ENCODE data around the gene IGDCC3.
A peak's percentile ranks its signal among the peaks of the same experiment; 100 is the strongest.
"Not testable (repeated sequence)": the region's sequence is repeated elsewhere in the genome, so short reads cannot be mapped to it uniquely, and the experiment has no call there.

Gene IGDCC3

DNA sequence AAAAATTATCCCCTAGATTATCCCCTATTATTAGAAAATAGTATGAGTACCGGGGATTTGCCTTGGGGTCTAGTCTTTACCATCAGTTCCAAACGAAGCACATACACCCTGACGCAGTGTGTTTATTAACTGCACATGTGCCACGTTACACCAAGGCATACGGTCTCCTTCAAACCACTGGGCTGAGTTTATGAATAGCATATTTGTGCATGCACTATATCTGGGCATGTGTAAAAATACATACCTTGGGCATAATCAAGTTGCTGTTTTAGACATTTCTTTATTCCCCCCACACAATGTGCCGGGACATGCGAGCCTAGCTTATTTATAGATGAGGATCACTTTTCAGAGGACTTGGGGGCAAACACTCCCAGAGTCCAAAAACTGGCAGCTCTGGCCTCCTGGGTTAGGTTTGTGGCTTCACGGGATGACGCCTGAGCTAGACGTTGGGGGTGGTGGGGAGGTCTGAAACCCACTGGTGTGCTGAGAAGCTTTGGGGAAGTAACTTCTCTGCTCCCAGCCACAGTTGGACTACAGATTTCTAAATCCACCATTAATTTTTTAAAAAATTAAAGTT lies 28.7 kb upstream of the IGDCC3 start:
- no peak for DNase-seq (ENCODE audit: low read depth in 2 of 2)

DNA sequence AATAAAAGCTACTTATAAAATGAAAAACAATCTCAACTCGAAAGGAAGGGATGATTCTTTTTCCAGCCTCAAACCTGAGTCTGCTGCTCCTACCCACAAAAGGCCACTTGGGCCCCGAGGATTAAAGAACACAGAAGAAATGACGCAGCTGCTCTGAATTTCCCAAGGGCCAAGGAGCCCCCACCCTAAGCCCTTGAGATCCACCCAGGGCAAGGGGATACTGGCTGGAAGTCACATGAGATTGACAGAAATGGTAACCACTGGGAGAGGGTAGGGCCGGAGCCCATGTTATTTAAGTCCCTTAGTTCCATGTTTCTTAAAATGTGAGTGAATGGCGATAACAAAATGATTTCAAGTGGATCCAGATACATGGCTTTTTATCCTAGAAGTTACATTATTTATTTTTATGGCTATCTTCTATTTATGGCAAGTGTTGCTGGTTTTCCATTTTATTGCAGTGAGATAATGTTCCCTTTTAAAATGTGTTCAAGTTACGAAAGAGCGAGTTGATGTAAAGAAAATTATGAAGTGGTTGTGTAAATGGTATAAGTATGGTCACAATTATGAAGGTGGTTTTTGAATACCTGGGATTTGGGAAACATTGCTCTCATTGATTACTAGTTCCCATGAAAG lies 28.1 kb upstream of the IGDCC3 start:
- DNase-seq (ENCODE audit: low read depth in 2 of 2) = no peak

DNA sequence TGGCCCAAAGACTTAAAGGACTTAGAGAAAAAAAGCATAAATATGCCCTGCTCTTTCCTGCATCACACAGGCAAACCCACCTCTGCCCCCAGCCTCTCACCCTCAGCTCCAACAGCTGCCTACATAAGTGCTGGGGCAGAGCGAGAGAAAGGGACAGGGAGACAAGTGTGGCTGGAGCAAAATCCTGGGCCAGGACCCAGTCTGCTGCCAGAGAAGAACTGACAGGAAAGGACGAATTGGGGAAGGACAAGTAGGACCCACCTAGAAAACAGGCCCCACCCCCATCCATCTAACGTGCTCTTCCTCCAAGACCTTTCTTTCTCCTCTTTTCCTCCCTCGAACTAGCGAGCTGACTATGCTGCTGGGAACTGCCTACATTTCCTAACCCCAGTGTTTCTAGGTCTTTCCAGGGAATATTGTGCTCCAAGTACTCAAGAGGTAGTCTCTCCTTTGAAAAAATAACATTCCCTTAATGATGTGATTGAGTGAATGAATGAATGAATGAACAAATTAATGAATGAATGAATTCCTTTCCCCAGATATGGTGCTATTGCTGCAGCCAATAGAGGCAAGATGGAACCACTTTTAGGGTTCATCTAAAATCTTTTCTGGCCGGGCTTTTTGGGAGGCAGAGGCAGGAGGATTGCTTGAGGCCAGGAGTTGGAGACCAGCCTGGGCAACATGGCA lies 26.5 kb upstream of the IGDCC3 start:
- no peak for DNase-seq (ENCODE audit: low read depth in 2 of 2)

DNA sequence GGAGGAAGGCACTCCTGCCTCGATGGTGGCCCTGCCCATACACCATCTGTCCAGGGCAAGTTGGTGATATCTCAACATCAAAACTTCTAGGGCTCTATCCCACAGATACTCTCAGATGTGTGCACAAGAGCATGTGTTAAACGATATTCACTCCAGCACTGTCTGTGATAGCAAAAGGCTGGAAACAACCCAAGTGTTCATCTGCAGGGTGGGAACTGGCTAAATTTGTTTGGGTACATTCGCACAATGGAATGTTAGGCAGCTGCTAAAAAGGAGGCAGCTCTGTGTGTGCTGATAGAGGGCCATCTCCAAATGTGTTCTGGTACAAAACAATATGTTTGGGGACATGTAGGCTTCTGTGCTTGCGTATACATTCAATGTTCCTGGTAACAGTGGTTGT lies 25.2 kb upstream of the IGDCC3 start:
- DNase-seq (ENCODE audit: low read depth in 2 of 2) = no peak

DNA sequence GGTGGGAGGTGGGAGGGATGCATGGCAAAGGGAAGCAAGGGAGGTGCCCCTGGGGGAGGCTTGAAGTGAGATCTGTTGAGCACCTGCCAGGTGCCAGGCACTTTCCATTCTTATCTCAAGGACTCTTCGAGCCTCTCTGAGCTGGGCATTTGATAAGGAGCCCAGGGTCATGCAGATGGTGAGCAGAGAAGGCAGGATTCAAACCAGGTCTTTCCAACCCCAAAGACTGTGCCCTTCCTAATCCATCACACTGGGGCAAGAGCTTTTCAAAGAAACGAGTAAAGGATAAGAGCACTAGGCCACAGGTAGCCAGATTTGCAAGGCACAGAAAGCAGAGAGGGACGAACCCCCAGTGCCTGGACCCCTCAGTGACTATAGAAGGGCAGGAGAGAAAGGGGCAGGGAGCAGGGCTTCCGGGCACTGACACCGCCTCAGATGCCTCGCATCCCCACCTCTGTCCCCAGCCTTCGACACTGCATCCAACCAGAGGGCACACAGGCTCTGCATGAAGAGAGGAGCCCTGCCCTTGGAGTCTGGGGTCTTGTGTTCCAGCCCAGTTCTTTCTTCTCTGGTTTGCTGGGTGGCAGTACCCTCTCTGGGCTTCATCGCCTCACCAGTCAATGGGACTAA lies 23.9 kb upstream of the IGDCC3 start:
- no peak for DNase-seq (ENCODE audit: low read depth in 2 of 2)

DNA sequence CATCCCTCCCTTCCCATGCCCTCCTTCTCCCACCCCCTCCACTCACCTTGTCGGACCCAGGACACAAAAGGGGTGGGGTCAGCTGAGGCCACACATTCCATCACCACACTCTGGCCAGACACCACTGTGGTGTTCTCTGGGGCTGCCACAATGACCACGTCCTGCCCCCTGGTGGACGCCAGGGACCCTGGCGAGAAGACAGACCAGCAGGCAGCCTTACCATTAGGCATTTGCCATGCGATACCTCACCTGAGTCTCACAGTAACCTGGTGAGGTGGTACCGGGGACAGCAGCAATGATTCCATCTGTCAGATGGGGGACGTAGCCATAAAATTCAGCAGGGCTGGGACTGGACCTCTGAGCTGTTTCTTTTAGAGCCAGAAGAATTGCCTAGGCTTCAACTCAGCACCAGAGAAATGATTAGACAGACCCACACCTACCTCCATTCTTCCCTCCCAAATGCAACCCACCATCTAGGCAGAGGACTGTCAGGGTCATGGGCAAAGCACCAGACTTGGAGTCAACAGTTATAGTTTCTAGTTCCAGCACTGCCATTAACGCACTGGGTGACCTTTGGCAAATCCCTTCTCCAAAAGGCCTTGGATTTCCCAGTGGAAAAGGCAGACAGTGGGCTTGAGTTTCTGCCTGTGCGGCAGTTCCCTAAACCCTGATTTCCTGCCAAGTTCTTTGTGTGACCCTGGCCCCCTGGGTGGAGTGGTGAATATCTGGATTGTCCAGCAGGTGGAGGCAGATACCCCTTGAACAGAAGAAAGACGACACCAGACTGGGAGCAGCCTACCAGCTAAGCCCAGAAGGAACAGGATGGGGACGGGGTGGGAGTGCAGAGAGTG lies 23.2 kb upstream of the IGDCC3 start:
- peak in 1 of 2 experiments; percentile 44 for DNase-seq (ENCODE audit: low read depth in 2 of 2)

DNA sequence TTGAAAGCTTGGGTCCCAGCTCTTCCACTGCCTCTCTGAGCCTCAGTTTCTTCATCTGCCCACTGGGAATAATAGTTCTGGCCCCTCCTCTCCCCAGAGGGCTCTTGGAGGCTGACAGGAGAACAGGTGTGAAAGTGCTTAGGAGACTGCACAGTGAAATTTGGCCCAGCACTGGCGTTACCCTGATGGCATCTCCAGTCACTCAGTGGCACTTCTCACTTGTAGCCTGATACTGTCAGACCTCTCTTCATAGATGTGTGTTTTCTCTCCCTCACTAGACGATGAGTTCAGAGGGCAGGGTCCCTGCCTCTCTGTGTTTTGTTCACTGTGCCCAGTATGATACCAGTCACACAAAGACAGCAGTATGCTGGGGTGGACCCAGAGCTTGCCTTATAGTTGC lies 22.2 kb upstream of the IGDCC3 start:
- DNase-seq (ENCODE audit: low read depth in 2 of 2) = no peak

DNA sequence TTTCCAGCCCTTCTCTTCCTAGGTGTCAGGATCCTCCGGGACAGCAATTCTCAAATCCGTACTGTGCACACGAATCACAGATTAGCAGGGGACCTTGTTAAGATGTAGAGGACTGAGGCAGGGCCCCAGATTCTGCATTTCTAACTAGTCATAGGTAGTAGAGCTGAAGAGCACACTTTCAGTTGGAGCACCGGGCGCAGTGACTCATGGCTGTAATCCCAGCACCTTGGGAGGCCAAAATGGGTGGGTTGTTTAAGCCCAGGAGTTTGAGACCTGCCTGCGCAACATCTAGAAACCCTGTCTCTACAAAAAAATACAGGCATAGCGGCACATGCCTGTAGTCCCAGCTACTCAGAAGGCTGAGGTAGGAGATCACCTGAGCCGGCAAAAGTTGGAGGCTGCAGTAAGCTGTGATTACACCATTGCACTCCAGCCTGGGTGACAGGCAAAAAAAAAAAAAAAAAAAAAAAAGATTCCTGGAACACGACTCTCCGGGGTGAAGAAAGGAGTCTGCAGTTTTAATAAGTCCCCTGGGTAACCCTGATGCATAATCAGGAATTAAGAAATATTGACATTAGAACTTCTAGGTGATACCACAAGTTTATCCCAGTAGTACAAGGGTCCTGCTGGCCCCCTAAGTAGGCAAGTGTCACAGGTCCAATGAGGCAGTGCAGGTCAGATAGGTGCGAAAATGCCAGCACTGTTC lies 21.4 kb upstream of the IGDCC3 start:
- no peak for DNase-seq (ENCODE audit: low read depth in 2 of 2)

DNA sequence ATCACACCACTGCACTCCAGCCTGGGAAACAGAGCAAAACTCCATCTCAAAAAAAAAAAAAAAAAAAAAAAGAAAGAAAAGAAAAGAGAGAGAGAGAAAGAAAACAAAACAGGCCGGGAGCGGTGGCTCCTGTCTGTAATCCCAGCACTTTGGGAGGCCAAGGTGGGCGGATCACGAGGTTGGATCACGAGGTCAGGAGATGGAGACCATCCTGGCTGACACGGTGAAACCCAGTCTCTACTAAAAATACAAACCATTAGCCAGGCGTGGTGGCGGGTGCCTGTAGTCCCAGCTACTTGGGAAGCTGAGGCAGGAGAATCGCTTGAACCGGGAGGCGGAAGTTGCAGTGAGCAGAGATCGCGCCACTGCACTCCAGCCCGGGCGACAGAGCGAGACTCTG lies 20.7 kb upstream of the IGDCC3 start:
- not testable (repeated sequence) for DNase-seq (ENCODE audit: low read depth in 2 of 2)

DNA sequence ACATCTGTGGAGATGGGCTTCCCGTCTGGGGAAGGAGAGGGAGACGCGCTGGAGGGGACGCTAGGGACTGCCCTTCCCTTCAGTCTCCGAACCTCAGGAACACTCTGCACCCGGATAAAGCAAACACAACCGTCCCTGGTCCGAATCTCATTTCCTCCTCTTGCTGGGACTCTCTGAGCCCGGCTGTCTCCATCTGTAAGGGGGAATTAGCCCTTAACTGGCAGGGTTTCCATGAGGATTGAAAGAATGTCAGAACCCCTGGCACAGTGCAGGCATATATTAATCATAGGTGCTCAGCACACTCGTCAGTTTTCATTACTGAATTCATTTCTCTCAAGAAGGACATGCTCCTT lies 19.1 kb upstream of the IGDCC3 start:
- no peak for DNase-seq (ENCODE audit: low read depth in 2 of 2)

DNA sequence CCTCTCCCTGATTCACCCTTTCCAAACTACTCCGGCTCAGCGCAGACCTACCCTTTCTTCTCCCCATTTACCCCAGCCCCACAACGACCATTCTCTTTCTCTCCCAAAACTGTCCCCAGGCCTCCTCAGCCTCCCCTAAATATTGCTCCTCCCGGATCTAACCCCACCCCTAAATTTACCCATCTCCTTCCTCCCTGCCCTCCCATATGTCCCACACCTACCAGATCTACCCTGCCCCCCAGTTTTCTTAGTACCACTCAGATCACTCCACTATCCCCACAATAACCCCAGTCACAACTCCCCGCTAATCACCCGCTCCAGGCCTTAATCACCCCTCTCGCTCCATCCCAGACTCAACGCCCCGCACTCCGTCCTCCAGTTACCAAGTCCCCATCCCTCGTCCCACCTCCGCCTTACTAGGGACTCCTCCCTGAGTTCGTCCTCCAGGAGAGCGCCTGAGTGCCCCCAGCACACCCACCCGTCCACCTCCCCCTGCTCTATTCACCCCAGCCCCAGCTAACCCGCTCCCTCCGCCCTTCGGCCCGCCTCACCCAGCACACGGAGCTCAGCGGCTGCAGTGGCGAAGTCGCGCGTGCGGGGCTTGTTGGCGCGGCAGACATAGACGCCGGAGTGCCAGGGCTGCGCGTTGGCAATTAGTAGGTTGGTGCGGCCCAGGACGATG lies 18.6 kb upstream of the IGDCC3 start:
- no peak for DNase-seq (ENCODE audit: low read depth in 2 of 2)

DNA sequence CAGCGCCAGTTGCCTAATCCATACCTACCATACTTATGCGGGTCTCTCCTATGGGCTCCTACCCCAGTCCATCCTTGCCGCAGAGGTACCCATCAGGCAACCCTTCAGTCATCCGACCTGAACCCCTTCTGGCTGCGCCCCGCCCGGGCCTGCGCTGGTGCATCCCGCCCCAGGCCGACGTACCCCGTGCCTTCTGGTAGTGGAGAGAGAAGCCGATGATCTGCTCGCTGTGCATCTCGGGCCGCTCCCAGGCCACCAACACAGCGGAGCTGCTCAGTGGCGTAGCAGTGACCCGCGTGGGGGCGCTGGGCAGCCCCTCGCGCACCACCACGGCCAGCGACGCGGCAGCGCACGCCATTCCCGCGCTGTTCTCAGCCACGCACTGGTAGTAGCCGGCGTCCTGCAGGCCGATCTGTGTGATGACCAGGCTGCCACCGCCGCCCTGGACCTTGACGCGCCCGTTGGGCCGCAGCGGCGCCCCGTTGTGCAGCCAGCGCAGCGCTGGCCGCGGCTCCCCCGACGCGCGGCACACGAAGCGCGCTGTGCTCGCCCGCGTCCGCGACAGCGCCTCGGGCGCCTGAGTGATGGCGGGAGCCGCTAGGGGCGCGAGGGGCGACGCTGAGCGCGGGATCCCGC lies 17.9 kb upstream of the IGDCC3 start:
- DNase-seq (ENCODE audit: low read depth in 2 of 2) = no peak

DNA sequence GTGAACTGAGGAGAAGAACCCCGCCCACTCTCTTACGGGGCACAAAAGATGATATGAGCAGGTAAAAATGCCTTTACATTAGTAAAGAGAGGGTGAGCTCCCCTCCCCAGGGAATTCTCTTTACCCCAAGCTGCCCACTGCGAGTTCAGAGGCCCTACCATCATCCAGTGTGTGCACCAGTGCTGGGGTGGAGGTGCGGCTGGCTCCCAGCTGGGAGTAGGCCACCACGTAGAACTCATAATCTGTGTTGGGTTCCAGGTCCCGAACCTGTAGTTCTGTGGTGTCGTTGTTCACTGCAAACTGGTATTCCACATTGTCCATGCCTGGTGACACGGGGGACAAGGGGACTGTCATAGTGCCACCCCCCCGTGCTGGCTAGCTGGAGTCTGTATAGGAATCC lies 17.1 kb upstream of the IGDCC3 start:
- DNase-seq (ENCODE audit: low read depth in 2 of 2) = no peak

DNA sequence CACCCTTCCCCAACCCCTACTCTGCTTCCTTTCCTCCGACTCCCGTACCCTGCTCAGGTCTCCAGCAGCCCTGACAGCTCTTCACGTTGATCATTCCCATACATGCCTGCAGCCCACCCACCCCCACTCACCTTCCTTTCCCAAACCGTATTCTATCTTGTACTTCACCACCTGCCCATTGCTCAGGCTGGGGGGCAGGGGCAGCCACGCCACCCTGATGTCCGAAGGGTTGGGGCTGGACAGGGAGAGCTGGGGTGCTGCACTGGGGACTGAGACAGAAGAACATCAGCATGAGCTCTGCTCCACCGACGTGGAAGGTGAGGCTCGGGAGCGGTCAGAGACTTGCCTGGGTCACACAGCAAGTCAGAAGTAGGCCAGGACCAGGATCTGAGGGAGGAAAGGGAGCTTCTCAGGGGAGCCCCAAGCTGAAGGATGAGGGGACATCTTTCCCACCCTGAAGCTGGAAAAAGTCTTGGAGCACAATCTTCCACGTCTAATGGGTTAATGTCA lies 16.5 kb upstream of the IGDCC3 start:
- no peak for DNase-seq (ENCODE audit: low read depth in 2 of 2)

DNA sequence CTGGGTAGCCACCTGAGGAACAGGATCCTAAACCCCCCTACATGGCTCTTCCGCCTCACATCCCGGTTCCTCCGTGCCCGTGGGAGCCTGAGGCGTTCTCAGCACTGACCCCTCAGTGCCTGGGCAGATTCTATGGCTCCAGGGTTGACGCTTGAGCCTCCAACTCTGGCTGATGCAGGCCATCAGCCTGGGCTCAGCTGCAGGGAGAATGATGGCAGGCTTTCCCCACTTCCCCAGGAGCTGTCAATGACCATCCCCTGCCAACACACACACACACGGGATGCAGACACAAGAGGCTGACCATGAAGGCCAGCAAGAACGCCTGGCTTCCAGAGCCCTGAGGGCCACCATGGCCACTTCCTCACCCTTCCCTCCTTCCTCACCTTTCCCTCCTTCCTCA lies 15.8 kb upstream of the IGDCC3 start:
- DNase-seq (ENCODE audit: low read depth in 2 of 2) = no peak

DNA sequence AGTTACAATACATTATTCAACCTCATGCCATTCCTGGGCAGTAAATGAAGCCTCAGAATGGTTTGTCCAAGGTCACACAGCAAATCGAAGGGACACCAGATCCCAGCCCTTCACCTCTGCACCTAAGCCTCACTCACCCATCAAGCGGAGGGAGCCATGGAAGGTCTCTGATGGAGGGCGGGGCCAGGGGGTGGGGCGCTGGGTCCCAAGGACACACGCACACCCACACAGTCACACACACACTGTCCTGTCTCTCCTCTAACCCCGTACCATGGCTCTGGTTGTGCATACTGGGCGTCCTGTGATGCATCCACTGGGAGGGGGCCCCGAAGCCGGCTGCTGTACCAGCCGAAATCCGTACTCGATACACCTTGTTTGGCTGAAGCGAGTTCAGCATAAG lies 15.3 kb upstream of the IGDCC3 start:
- no peak for DNase-seq (ENCODE audit: low read depth in 2 of 2)

DNA sequence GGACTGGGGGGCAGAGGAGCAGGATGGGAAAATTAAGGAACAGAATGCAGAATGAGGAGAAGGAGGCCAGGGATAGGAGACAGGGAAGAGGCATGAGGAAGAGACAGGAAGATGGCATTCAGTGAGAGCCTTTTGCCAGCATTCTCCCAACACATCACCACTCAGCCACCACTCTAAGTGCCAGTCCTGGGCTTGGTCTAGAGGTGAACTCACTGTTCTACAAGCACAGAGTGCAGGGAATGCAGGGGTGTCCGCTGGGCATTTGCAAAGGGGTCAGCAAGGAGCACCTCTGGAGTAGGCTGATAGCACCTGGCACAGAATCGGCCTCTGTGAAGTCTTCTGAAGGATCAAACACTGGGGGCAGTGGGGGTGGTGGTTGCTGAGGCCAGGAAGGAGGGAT lies 14.6 kb upstream of the IGDCC3 start:
- DNase-seq (ENCODE audit: low read depth in 2 of 2) = no peak

DNA sequence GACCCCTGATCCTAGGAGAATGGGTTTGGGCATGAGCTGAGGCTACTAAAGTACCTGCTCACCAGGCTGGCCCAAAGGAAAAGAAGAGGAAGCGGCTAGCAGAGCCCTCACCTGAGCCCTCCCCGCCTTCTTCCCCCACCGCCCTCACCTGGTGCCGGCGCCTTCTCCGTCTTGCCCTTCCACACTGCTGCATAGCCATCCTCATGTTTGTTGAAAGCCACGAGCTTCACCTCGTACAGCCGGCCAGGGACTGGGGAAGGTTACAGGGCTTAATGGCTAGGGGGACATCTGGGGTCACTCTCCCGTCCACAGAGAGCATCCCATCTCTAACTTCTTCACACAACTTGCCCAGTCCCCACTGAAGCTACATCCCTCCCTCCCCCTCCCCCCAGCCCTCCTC lies 13.9 kb upstream of the IGDCC3 start:
- DNase-seq (ENCODE audit: low read depth in 2 of 2) = no peak

DNA sequence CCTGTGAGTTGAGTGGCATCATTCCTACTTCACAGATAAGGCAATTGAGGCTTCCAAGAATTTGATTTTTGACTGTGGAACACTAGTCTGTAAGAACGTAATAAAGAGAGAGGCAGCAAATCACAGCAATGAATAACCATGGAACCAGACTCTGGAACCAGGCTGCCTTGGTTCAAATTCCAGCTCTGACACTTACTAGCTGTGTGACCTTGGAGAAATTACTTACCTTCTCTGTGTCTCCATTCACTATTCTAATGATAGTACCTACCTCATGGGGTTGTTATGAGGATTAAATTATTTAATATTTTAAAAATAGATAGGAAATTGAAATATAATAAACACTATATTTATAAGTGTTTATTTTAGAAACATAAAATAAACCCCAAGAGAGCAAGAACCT lies 12.6 kb upstream of the IGDCC3 start:
- no peak for DNase-seq (ENCODE audit: low read depth in 2 of 2)

DNA sequence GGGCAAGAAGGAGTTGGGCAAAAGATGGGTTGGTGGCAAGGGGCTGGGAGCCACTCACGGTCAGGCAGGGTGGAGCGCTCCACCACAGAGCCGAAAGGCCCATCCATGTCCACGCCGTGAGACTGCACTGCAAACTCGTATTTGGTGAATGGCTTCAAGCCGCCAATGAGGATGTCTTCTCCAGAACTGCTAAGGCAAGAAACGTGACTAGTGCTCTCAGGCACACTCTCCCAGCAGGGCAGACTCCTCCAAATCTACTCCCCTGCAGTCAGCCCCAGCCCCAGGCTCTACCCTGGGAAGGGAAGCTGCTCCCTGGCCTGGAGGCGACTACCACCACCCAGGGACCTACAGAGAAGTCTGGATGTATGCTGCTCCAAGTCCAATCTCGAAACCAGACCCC lies 11.4 kb upstream of the IGDCC3 start:
- no peak for DNase-seq (ENCODE audit: low read depth in 2 of 2)
